Tibial nerve (tissue), 3 donors: Measurements from ENCODE around the gene P2RY1.

ENCODE experiments used
- POLR2A ChIP-seq, 2 donors: fragments of 450-650 bp; IDR thresholded peaks; one replicate each; pipeline ENCODE4 v1.6.1; 2017; ENCODE audit warnings: antibody characterized with exemption in 2 of 2, mild to moderate bottlenecking in 2 of 2, moderate library complexity in 2 of 2
- TF ChIP-seq, protein P1 (sequence below), 5 experiments: fragments of 200-600 bp in 3 of 5; fragments of 450-650 bp in 2 of 5; sonication (generic) in 3 of 5; IDR thresholded peaks; one replicate each; pipeline ENCODE4 v1.5.1; 2016 to 2019; ENCODE audit warnings: antibody characterized with exemption in 5 of 5, mild to moderate bottlenecking in 3 of 5, moderate library complexity in 2 of 5

DNA sequence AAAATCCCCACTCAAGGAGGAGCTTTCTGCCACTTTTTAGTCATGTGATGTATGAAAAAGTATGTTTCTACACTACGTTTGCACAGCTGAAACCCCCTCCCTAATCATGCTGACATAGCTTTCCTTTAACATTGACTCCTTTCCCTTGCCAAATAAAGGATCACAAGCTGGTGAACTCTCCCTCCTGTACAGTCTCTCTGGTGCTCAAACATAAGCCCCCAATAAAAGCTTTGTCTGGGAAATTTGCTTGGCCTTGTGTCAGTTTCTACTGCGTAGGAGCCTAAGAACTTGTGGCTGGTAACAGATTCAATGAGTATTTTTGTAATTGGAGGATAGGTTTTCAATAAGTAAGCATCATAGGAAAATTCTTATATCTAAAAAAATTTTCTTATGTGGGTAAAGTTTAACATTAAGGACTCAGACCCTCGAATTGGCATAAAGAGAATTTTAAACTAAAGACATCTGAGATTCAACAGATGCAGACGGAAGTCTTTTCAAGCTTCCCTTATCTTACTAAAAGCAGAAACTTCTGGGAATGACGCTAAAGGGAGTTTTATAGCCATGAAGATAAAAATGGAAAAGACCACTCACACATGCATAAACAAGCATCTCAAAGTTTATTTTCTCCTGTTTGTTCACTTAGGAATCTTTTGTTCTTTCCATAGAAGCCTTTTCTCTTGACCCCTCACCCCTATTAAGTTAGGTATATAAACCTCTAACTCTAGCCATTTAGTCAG lies 44.1 kb upstream of the P2RY1 start:
- TF ChIP-seq, protein P1, sequence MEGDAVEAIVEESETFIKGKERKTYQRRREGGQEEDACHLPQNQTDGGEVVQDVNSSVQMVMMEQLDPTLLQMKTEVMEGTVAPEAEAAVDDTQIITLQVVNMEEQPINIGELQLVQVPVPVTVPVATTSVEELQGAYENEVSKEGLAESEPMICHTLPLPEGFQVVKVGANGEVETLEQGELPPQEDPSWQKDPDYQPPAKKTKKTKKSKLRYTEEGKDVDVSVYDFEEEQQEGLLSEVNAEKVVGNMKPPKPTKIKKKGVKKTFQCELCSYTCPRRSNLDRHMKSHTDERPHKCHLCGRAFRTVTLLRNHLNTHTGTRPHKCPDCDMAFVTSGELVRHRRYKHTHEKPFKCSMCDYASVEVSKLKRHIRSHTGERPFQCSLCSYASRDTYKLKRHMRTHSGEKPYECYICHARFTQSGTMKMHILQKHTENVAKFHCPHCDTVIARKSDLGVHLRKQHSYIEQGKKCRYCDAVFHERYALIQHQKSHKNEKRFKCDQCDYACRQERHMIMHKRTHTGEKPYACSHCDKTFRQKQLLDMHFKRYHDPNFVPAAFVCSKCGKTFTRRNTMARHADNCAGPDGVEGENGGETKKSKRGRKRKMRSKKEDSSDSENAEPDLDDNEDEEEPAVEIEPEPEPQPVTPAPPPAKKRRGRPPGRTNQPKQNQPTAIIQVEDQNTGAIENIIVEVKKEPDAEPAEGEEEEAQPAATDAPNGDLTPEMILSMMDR (IDR thresholded peaks at IDR 0.05): no peak
- no peak for TF ChIP-seq POLR2A (IDR thresholded peaks at IDR 0.05)
